ENCODE measurements around the gene CLASP1. TPM values are rescaled to one million over a fixed set of nuclear protein-coding genes. Genes with fewer than 3 reads are reported as not detected.

CLASP1 gene
- total and polyA plus RNA-seq, 2 experiments from 2014 or later = 16.6 to 56.3 TPM

DNA sequence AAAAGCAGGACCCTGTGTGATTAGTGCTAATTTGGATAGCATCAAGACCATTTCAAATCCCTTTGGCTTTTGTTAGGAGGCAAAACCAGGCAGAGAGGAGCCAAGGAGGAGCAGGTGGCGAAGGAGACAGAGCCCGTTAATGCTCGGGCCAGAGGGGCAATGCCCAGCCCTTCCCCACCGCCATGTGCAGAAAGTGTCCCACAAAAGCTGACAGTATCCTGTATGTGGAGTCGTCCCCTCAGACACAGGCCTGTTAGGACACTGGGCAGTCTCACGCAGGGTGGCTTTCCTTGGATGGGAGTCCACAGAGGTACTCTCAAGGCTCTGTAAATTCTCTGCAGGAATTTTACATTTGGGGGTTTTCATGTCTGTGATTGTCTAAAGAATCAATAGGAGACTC is 319.5 kb downstream of the CLASP1 start (continued):
- TF ChIP-seq, protein P1, sequence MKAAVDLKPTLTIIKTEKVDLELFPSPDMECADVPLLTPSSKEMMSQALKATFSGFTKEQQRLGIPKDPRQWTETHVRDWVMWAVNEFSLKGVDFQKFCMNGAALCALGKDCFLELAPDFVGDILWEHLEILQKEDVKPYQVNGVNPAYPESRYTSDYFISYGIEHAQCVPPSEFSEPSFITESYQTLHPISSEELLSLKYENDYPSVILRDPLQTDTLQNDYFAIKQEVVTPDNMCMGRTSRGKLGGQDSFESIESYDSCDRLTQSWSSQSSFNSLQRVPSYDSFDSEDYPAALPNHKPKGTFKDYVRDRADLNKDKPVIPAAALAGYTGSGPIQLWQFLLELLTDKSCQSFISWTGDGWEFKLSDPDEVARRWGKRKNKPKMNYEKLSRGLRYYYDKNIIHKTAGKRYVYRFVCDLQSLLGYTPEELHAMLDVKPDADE (IDR thresholded peaks at IDR 0.05) = no peak
- TF ChIP-seq, protein P2, sequence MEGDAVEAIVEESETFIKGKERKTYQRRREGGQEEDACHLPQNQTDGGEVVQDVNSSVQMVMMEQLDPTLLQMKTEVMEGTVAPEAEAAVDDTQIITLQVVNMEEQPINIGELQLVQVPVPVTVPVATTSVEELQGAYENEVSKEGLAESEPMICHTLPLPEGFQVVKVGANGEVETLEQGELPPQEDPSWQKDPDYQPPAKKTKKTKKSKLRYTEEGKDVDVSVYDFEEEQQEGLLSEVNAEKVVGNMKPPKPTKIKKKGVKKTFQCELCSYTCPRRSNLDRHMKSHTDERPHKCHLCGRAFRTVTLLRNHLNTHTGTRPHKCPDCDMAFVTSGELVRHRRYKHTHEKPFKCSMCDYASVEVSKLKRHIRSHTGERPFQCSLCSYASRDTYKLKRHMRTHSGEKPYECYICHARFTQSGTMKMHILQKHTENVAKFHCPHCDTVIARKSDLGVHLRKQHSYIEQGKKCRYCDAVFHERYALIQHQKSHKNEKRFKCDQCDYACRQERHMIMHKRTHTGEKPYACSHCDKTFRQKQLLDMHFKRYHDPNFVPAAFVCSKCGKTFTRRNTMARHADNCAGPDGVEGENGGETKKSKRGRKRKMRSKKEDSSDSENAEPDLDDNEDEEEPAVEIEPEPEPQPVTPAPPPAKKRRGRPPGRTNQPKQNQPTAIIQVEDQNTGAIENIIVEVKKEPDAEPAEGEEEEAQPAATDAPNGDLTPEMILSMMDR (conservative IDR thresholded peaks at IDR 0.05; ENCODE audit: low read depth in 2 of 2) = no peak
- no peak for TF ChIP-seq ZNF331 (CRISPR knock-in tag; IDR thresholded peaks at IDR 0.05; ENCODE audit: low read depth)
- no peak for TF ChIP-seq EZH2phosphoT487 (IDR thresholded peaks at IDR 0.05; ENCODE audit: unreplicated experiment)
- no peak for TF ChIP-seq EZH2 (IDR thresholded peaks at IDR 0.05; ENCODE audit: low read depth, unreplicated experiment)
- TF ChIP-seq, protein P3, sequence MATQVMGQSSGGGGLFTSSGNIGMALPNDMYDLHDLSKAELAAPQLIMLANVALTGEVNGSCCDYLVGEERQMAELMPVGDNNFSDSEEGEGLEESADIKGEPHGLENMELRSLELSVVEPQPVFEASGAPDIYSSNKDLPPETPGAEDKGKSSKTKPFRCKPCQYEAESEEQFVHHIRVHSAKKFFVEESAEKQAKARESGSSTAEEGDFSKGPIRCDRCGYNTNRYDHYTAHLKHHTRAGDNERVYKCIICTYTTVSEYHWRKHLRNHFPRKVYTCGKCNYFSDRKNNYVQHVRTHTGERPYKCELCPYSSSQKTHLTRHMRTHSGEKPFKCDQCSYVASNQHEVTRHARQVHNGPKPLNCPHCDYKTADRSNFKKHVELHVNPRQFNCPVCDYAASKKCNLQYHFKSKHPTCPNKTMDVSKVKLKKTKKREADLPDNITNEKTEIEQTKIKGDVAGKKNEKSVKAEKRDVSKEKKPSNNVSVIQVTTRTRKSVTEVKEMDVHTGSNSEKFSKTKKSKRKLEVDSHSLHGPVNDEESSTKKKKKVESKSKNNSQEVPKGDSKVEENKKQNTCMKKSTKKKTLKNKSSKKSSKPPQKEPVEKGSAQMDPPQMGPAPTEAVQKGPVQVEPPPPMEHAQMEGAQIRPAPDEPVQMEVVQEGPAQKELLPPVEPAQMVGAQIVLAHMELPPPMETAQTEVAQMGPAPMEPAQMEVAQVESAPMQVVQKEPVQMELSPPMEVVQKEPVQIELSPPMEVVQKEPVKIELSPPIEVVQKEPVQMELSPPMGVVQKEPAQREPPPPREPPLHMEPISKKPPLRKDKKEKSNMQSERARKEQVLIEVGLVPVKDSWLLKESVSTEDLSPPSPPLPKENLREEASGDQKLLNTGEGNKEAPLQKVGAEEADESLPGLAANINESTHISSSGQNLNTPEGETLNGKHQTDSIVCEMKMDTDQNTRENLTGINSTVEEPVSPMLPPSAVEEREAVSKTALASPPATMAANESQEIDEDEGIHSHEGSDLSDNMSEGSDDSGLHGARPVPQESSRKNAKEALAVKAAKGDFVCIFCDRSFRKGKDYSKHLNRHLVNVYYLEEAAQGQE (IDR thresholded peaks at IDR 0.05; ENCODE audit: unreplicated experiment) = no peak
- no peak for TF ChIP-seq JUNB (IDR thresholded peaks at IDR 0.05; ENCODE audit: unreplicated experiment)

DNA sequence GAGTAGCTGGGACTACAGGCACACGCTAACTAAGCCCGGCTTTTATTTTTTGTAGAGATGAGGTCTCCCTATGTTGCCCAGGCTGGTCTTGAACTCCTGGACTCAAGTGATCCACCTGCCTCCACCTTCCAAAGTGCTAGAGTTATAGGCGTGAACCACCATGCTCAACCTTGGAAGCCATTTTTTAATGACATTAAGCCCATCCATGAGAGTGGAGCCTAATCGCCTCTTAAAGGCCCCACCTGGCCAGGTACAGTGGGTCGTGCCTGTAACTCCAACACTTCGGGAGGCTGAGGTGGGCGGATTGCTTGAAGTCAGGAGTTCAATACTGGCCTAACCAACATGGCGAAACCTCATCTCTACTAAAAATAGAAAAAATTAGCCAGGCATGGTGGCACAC is 322.6 kb downstream of the CLASP1 start:
- H3K27me3 Mint-ChIP-seq (ENCODE audit: insufficient read depth, low read depth, poor library complexity) = peaks cover 6% of the 10 kb centered on the region
- no peaks in the 10 kb centered on the region for H4K20me1 ChIP-seq (replicated peaks; ENCODE audit: insufficient read depth)
- no peak overlapping the region for H3K27ac ChIP-seq (ENCODE audit: low read depth)
- H3K4me1 ChIP-seq (ENCODE audit: insufficient read depth) = no peaks in the 10 kb centered on the region
- no peaks in the 10 kb centered on the region for H3F3A ChIP-seq (replicated peaks; ENCODE audit: low read depth)
- no peak overlapping the region for H3K4me2 ChIP-seq
- no peaks in the 10 kb centered on the region for H3K36me3 ChIP-seq (ENCODE audit: insufficient read depth)
- ATAC-seq (no peak), DNase-seq (ENCODE audit: low spot score) (no peak)
- H3K27me3 ChIP-seq (ENCODE audit: insufficient read depth) = no peaks in the 10 kb centered on the region
- H3K79me2 ChIP-seq (replicated peaks; ENCODE audit: insufficient read depth) = no peaks in the 10 kb centered on the region
- H3K9me2 ChIP-seq (ENCODE audit: insufficient read depth) = no peaks in the 10 kb centered on the region
- H3K27ac Mint-ChIP-seq = no peak overlapping the region
- H2AFZ ChIP-seq = no peak overlapping the region
- no peak overlapping the region for H3K4me3 Mint-ChIP-seq
- H3K9me3 Mint-ChIP-seq = peaks cover 4% of the 10 kb centered on the region; the same call in 1 of the 3 replicates
- no peaks in the 10 kb centered on the region for H3K36me3 Mint-ChIP-seq (ENCODE audit: low read depth)
- H3K4me1 Mint-ChIP-seq = no peaks in the 10 kb centered on the region
- no peak overlapping the region for H3K4me3 ChIP-seq
- TF ChIP-seq POLR2AphosphoS5 (IDR thresholded peaks at IDR 0.05; ENCODE audit: low read depth) (no peak), EZH2 (IDR thresholded peaks at IDR 0.05; ENCODE audit: low read depth, unreplicated experiment) (no peak), CREB1 (CRISPR knock-in tag; IDR thresholded peaks at IDR 0.05; ENCODE audit: low read depth) (no peak), ZNF331 (CRISPR knock-in tag; IDR thresholded peaks at IDR 0.05; ENCODE audit: low read depth) (no peak)
- TF ChIP-seq, protein P1 (IDR thresholded peaks at IDR 0.05) = no peak
- TF ChIP-seq, protein P2 (conservative IDR thresholded peaks at IDR 0.05; ENCODE audit: low read depth in 2 of 2) = no peak
